SK-N-SH (cell line): ENCODE results near the gene KRT20. TPM values are rescaled to one million over a fixed set of nuclear protein-coding genes. Genes with fewer than 3 reads are reported as not detected.

Source experiments
- CTCF ChIA-PET: fragments of 300-600, 350-600 bp; formaldehyde crosslinking; extraction: SDS; loops from one replicate; lab custom pipeline; 2021; lab: Yijun Ruan, JAX
- POLR2A ChIA-PET: fragments of 350-600 bp; sonication (Branson Sonifier 250); formaldehyde crosslinking; extraction: SDS; loops from one replicate; lab custom pipeline; 2020; ENCODE audit warnings: antibody characterized with exemption, inconsistent platforms; lab: Yijun Ruan, JAX
- DNase-seq: peaks from one replicate; pipeline ENCODE4 v3.0.0; 2012
- H2AFZ ChIP-seq: fragments of 200-600 bp; sonication (generic); 2 replicates; pipeline ENCODE4 v1.8.1; 2016; ENCODE audit warnings: antibody characterized with exemption, mild to moderate bottlenecking, low read depth
- H3F3A ChIP-seq: fragments of 200-600 bp; sonication (generic); replicated peaks from 2 replicates; pipeline ENCODE3; 2016; ENCODE audit warnings: antibody characterized with exemption, mild to moderate bottlenecking; ENCODE audit not compliant: insufficient read depth
- H3K27ac ChIP-seq, 2 experiments: fragments of 200-500 bp in 1 of 2; fragments of 200-600 bp in 1 of 2; sonication (Bioruptor generic) in 1 of 2; sonication (generic), shearing (Covaris generic) in 1 of 2; 2 replicates each; pipeline versions ENCODE4 v1.5.1 to v1.6.1; 2014 to 2016; ENCODE audit warnings: low read depth in 2 of 2, inconsistent platforms in 1 of 2, low read length in 1 of 2, mild to moderate bottlenecking in 1 of 2, mixed read lengths in 1 of 2
- H3K27me3 ChIP-seq: fragments of 200-600 bp; sonication (generic), shearing (Covaris generic); 2 replicates; pipeline ENCODE4 v1.6.1; 2016; ENCODE audit warnings: mixed run types; ENCODE audit not compliant: insufficient read depth
- H3K36me3 ChIP-seq, 2 experiments: fragments of 200-500 bp in 1 of 2; fragments of 200-600 bp in 1 of 2; sonication (Bioruptor generic) in 1 of 2; sonication (generic) in 1 of 2; replicated peaks in 1 of 2; 2 replicates each; pipeline versions ENCODE3 to v1.5.1; 2014 to 2016; ENCODE audit warnings: low read length in 1 of 2, mild to moderate bottlenecking in 1 of 2; ENCODE audit not compliant: insufficient read depth in 2 of 2, control insufficient read depth in 1 of 2
- H3K4me1 ChIP-seq, 2 experiments: fragments of 200-500 bp in 1 of 2; fragments of 200-600 bp in 1 of 2; sonication (Bioruptor generic) in 1 of 2; sonication (generic), shearing (Covaris generic) in 1 of 2; 2 replicates each; pipeline versions ENCODE4 v1.5.1 to v1.6.1; 2014 to 2016; ENCODE audit warnings: low read depth in 1 of 2, low read length in 1 of 2, mixed run types in 1 of 2; ENCODE audit not compliant: insufficient read depth in 2 of 2, control insufficient read depth in 1 of 2
- H3K4me2 ChIP-seq: fragments of 200-600 bp; sonication (generic), shearing (Covaris generic); 2 replicates; pipeline ENCODE4 v1.6.1; 2017; ENCODE audit warnings: mixed run types
- H3K4me3 ChIP-seq, 2 experiments: fragments of 200-500 bp in 1 of 2; fragments of 200-600 bp in 1 of 2; sonication (Bioruptor generic) in 1 of 2; sonication (generic), shearing (Covaris generic) in 1 of 2; 2 replicates each; pipeline versions ENCODE4 v1.5.1 to v1.8.1; 2014 to 2016; ENCODE audit warnings: low read depth in 2 of 2, inconsistent platforms in 1 of 2, low read length in 1 of 2, mild to moderate bottlenecking in 1 of 2, mixed read lengths in 1 of 2, moderate library complexity in 1 of 2
- H3K79me2 ChIP-seq: fragments of 200-600 bp; sonication (generic); 2 replicates; pipeline ENCODE4 v1.8.1; 2017; ENCODE audit warnings: mild to moderate bottlenecking; ENCODE audit not compliant: insufficient read depth
- H3K9ac ChIP-seq: fragments of 200-600 bp; sonication (generic); 2 replicates; pipeline ENCODE4 v1.6.1; 2017; ENCODE audit warnings: mixed run types
- H3K9me2 ChIP-seq: fragments of 200-600 bp; sonication (generic); 2 replicates; pipeline ENCODE4 v1.6.1; 2017; ENCODE audit warnings: mixed run types
- H3K9me3 ChIP-seq: fragments of 200-600 bp; sonication (generic); 2 replicates; pipeline ENCODE4 v1.6.1; 2017; ENCODE audit warnings: mixed run types, mild to moderate bottlenecking, moderate library complexity
- H4K20me1 ChIP-seq: fragments of 200-600 bp; sonication (generic); 2 replicates; pipeline ENCODE4 v1.6.1; 2017; ENCODE audit warnings: mild to moderate bottlenecking, mixed run types; ENCODE audit not compliant: insufficient read depth
- CHD2 ChIP-seq: fragments of 150-350 bp; IDR thresholded peaks from 2 replicates; pipeline ENCODE4 v1.6.1; 2018; ENCODE audit warnings: low read length; ENCODE audit not compliant: partially characterized antibody
- ELF1 ChIP-seq: IDR thresholded peaks from 2 replicates; pipeline ENCODE4 v1.4.0; 2012
- EP300 ChIP-seq, 2 experiments: IDR thresholded peaks; 2 replicates each; pipeline versions ENCODE4 v1.4.0 to v1.6.1; 2012; ENCODE audit warnings: borderline replicate concordance in 1 of 2, low read depth in 1 of 2, low read length in 1 of 2
- EZH2phosphoT487 ChIP-seq: fragments of 200-600 bp; sonication (generic); IDR thresholded peaks from 2 replicates; pipeline ENCODE4 v1.6.1; 2017; ENCODE audit warnings: low read depth, mixed run types, mild to moderate bottlenecking, antibody characterized with exemption, moderate library complexity, borderline replicate concordance
- FOXJ3 ChIP-seq: sonication (generic); formaldehyde crosslinking; IDR thresholded peaks from 2 replicates; pipeline ENCODE4 v1.5.1; 2020; ENCODE audit warnings: mild to moderate bottlenecking, missing genetic modification reagents
- FOXM1 ChIP-seq: IDR thresholded peaks from 2 replicates; pipeline ENCODE4 v1.4.0; 2012; ENCODE audit warnings: low read depth, mild to moderate bottlenecking
- GABPA ChIP-seq: IDR thresholded peaks from 2 replicates; pipeline ENCODE4 v1.4.0; 2012; ENCODE audit warnings: low read depth, mild to moderate bottlenecking
- GATA2 ChIP-seq: sonication (generic); formaldehyde crosslinking; IDR thresholded peaks from 2 replicates; pipeline ENCODE4 v1.5.0; 2020; ENCODE audit warnings: mild to moderate bottlenecking, missing genetic modification reagents
- JUND ChIP-seq: IDR thresholded peaks from 2 replicates; pipeline ENCODE4 v1.4.0; 2012
- NFIC ChIP-seq: IDR thresholded peaks from 2 replicates; pipeline ENCODE4 v1.4.0; 2012; ENCODE audit warnings: borderline replicate concordance
- PBX3 ChIP-seq: IDR thresholded peaks from 2 replicates; pipeline ENCODE4; 2012
- POLR2AphosphoS5 ChIP-seq: IDR thresholded peaks from 2 replicates; pipeline ENCODE4 v1.6.1; 2012; ENCODE audit warnings: low read depth, low read length
- RAD21 ChIP-seq: IDR thresholded peaks from 2 replicates; pipeline ENCODE4 v1.6.1; 2012; ENCODE audit warnings: mild to moderate bottlenecking, low read length
- RCOR1 ChIP-seq: fragments of 150-350 bp; IDR thresholded peaks from 2 replicates; pipeline ENCODE4 v1.6.1; 2017; ENCODE audit warnings: antibody characterized with exemption, low read length
- RFX5 ChIP-seq: IDR thresholded peaks from 2 replicates; pipeline ENCODE4 v1.6.1; 2012; ENCODE audit warnings: mild to moderate bottlenecking, improper control_type of control experiment, low read length
- SIN3A ChIP-seq: IDR thresholded peaks from 2 replicates; pipeline ENCODE4 v1.6.1; 2012; ENCODE audit warnings: low read depth, mild to moderate bottlenecking, low read length, moderate library complexity, borderline replicate concordance
- SMC3 ChIP-seq: IDR thresholded peaks from 2 replicates; pipeline ENCODE4 v1.6.1; 2012; ENCODE audit warnings: low read depth, low read length, improper control_type of control experiment
- TAF1 ChIP-seq: IDR thresholded peaks from 2 replicates; pipeline ENCODE4 v1.6.1; 2012; ENCODE audit warnings: low read depth, mild to moderate bottlenecking, low read length, moderate library complexity, borderline replicate concordance
- TCF12 ChIP-seq: IDR thresholded peaks from 2 replicates; pipeline ENCODE4 v1.4.0; 2012
- TEAD4 ChIP-seq: IDR thresholded peaks from 2 replicates; pipeline ENCODE4 v1.4.0; 2012; ENCODE audit warnings: mild to moderate bottlenecking, borderline replicate concordance; ENCODE audit not compliant: insufficient read depth
- YY1 ChIP-seq: IDR thresholded peaks from 2 replicates; pipeline ENCODE4 v1.4.0; 2012; ENCODE audit warnings: low read depth, mild to moderate bottlenecking
- WGBS: methylation state at CpG from one replicate; pipeline ENCODE4 v1.1.6; 2017; ENCODE audit warnings: low lambda C conversion rate; 5-methylcytosine and 5-hydroxymethylcytosine counted together
- polyA plus RNA-seq, 3 experiments: library from polyadenylated mRNA; depleted of rRNA; stranded (reverse); fragments of >200 nt; gene quantifications; 2 replicates each; pipeline ENCODE4 v1.2.3, GENCODE V29; 2012
- TF ChIP-seq, protein P1 (sequence below): fragments of 150-350 bp; IDR thresholded peaks from 2 replicates; pipeline ENCODE4 v1.6.1; 2017; ENCODE audit warnings: antibody characterized with exemption, low read length, low read depth, borderline replicate concordance

KRT20 gene
- polyA plus RNA-seq, 1 of the 3 experiments (the other 2 are of a cell fraction) = not detected

DNA sequence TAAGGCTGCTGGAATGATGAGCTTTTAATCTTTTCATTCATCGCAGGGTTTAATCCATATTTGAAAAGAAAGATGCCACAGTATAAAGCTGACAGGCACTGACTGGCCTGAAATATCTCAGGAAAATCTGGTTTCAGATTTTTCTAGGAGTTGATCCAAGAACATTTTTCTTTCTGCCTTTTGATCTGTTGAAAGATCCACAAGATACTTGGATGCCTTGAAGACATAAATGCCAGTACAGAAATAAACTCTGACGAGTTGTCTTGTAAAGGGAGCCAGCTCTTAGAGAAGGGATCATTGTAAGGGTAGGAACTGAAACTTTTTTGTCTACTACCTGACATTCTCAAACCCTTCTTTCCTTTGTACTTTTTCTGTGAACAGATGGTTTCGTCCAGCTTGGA is 25.4 kb upstream of the KRT20 start (continued):
- TF ChIP-seq ELF1 (no peak; the same call in 1 of the 2 replicates), TEAD4 (peak; percentile 52; the same call in 1 of the 2 replicates), GATA2 (CRISPR knock-in tag) (no peak), RCOR1 (no peak), RFX5 (no peak), PBX3 (peak; percentile 94), RAD21 (no peak), TCF12 (peak; percentile 95)
- TF ChIP-seq, protein P1, sequence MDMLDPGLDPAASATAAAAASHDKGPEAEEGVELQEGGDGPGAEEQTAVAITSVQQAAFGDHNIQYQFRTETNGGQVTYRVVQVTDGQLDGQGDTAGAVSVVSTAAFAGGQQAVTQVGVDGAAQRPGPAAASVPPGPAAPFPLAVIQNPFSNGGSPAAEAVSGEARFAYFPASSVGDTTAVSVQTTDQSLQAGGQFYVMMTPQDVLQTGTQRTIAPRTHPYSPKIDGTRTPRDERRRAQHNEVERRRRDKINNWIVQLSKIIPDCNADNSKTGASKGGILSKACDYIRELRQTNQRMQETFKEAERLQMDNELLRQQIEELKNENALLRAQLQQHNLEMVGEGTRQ = no peak

GRCh38 chr17:40909755-40910154 is 24.7 kb upstream of the KRT20 start:
- peaks cover 0 to 14% of the 10 kb centered on the region in 2 experiments; a peak in 3 of 4 replicates for H3K4me1 ChIP-seq
- H3K9me2 ChIP-seq = no peaks in the 10 kb centered on the region
- no peak overlapping the region for H3K9ac ChIP-seq
- no peak for DNase-seq
- H2AFZ ChIP-seq = no peak overlapping the region
- no peaks in the 10 kb centered on the region for H3K36me3 ChIP-seq
- ChIA-PET POLR2A (no interaction called here), CTCF (interaction anchor here (0.6 to 11.9 kb wide), 14 partner anchors 10 to 760 kb away, joined by 3 to 140 read pairs (median 6); no protein-coding TSS in a partner anchor)
- H3K4me3 ChIP-seq = no peak overlapping the region
- H3K27me3 ChIP-seq = peaks cover 16% of the 10 kb centered on the region; the same call in 1 of the 2 replicates
- H4K20me1 ChIP-seq = no peaks in the 10 kb centered on the region
- peaks cover 19% of the 10 kb centered on the region for H3F3A ChIP-seq
- H3K27ac ChIP-seq = peak overlapping the region in 1 of 2 experiments; percentile 66; a peak in 2 of 4 replicates
- no peaks in the 10 kb centered on the region for H3K79me2 ChIP-seq
- H3K9me3 ChIP-seq = no peaks in the 10 kb centered on the region
- TF ChIP-seq GABPA = no peak
- no peak for TF ChIP-seq POLR2AphosphoS5
- TF ChIP-seq FOXJ3 (CRISPR knock-in tag) = no peak
- no peak for TF ChIP-seq RAD21
- TF ChIP-seq SIN3A = no peak
- no peak for TF ChIP-seq SMC3
- no peak for TF ChIP-seq EZH2phosphoT487
- 29% methylated on average over 4 of the region's 4 CpGs for WGBS
- H3K4me2 ChIP-seq = peak overlapping the region; percentile 53

DNA sequence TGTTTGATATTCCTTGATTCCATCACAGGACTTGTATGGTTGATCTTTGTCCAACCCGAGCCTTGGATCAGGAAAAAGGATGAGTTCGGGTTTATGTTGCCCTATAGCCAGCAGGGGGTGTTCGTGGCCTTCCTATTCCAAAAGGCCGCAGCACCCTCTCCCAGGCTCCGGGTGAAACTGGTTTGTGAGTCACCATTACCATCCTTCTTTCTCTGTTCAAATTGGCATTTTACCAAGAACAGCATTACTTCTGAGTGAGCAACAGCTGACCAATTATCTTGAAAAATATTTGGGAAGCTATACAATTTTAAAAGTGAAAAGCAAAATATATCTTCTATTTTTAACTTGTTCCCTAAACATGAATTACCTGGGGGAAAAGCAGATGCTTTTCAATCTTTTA is 24.3 kb upstream of the KRT20 start:
- Histone ChIP-seq H2AFZ (no peak overlapping the region), H3K27ac (peak overlapping the region in 1 of 2 experiments; percentile 66; a peak in 2 of 4 replicates)
- peak; percentile 75 for DNase-seq
- TF ChIP-seq TEAD4 = peak; percentile 46; the same call in 1 of the 2 replicates
- TF ChIP-seq YY1 = no peak
- peak in 1 of 2 experiments; percentile 27; a peak in 1 of 4 replicates for TF ChIP-seq EP300 (IDR thresholded peaks at IDR 0.05; ENCODE audit: borderline replicate concordance in 1 of 2, low read depth in 1 of 2, low read length in 1 of 2)
- no peak for TF ChIP-seq TAF1
- peak; percentile 30; the same call in 1 of the 2 replicates for TF ChIP-seq PBX3
- peak; percentile 17 for TF ChIP-seq CHD2
- peak; percentile 92 for TF ChIP-seq RAD21
- TF ChIP-seq NFIC = peak; percentile 88
- TF ChIP-seq GATA2 (CRISPR knock-in tag) = no peak
- peak; percentile 69 for TF ChIP-seq JUND
- peak; percentile 57 for TF ChIP-seq TCF12
- TF ChIP-seq FOXM1 = no peak

More for the DNA sequence above, 24.3 kb upstream of the KRT20 start:
- H3K36me3 ChIP-seq = no peaks in the 10 kb centered on the region
- H3F3A ChIP-seq = peaks cover 19% of the 10 kb centered on the region
- H4K20me1 ChIP-seq = no peaks in the 10 kb centered on the region
- H3K9ac ChIP-seq = no peak overlapping the region
- no peaks in the 10 kb centered on the region for H3K9me2 ChIP-seq
- POLR2A ChIA-PET = no interaction called here
- WGBS = 0% methylated on average over 5 of the region's 5 CpGs
- H3K9me3 ChIP-seq = no peaks in the 10 kb centered on the region
- CTCF ChIA-PET = interaction anchor here (0.6 to 11.9 kb wide), 14 partner anchors 9 to 761 kb away, joined by 3 to 140 read pairs (median 6); no protein-coding TSS in a partner anchor
- no peaks in the 10 kb centered on the region for H3K79me2 ChIP-seq
- H3K4me3 ChIP-seq = no peak overlapping the region; a peak in 1 of 4 replicates
- peaks cover 20% of the 10 kb centered on the region; the same call in 1 of the 2 replicates for H3K27me3 ChIP-seq
- peak overlapping the region; percentile 53; the same call in 1 of the 2 replicates for H3K4me2 ChIP-seq
- peaks cover 0 to 14% of the 10 kb centered on the region in 2 experiments; a peak in 3 of 4 replicates for H3K4me1 ChIP-seq
